ENCODE results near the gene DNAJC11.
"Not testable (repeated sequence)": the region's sequence is repeated elsewhere in the genome, so short reads cannot be mapped to it uniquely, and the experiment has no call there.

DNAJC11 gene

DNA sequence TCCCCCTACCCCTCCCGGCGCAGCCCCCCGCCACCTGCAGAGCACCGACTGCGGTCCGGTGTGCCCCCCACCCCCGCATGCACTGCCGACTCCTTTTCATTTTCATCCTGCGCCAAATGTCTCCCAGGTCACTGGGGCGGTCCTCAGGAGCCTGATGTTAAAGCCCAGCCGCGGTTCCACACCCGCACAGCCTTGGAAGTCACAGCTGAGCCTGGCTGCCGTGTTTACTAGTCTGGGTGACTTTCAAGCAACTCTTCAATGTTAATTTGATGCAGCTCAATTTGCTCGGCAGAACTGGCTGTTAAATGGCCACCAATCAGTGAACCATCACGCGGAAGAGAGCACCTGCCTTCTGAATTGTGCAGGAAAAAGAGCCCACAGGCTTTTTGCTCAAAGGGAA is 49.7 kb downstream of the DNAJC11 start:
- no peak for DNase-seq

DNA sequence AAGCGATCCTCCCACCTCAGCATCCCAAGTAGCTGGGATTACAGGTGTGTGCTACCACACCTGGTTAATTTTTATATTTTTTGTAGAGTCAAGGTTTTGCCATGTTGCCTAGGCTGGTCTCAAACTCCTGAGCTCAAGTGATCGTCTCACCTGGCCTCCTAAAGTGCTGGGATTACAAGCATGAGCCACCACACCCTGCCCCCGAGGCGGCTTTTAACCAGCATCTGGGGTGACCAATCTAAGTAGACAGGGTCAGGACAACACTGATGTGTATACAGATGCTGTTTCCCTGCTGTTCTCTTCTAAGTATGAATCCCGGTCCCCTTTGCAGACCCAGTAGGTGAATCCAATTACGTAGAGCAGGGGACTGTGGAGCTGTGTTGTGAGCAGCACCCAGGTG is 53.1 kb downstream of the DNAJC11 start:
- DNase-seq = no peak

DNA sequence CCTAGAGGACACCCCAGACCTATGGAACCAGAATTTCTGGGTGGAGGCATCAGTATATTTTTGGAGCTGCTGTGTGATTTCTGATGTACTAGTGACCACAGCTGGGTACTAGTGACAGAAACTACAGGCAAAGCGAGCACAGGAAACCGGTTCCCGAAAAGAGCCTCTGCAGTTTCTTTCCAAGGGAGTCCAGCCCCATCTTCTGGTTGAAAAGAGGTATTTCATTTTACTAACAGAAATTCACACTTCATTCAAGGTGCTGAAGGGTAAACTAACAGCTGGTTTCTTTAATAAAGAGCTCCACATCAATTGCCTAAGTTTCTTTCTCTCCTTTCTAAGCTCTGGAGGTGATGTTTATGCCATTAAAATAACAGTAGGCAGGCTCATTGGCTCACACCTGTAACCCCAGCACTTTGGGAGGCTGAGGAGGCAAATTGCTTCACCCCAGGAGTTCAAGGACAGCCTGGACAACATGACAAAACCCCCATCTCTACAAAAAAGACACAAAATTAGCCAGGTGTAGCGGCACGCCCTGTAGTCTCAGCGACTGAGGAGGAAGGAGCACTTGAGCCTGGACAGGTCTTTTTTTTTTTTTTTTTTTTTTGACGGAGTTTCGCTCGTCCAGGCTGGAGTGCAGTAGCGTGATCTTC is 55.0 kb downstream of the DNAJC11 start:
- DNase-seq = no peak

DNA sequence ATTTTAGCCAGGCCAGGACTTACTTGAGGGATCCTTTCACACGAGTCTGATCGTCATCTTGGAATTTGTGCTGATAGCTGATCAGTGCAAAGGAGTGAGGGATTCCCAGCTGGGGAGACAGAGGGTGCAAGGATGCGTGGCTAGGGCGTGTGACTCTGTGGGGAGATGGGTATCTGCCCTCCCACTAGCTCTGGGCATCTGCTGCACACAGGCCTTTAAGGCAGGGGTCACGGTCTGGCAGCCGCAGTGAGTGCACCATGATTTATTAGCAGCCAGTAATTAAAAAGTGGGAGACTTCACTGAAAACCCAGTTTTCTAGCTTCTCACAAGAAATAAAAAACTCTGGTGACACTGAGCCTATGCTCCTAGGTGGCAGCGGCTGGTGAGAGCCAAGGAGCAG is 56.6 kb downstream of the DNAJC11 start:
- DNase-seq = no peak

GRCh38 chr1:6640867-6641266 is 60.7 kb downstream of the DNAJC11 start:
- not testable (repeated sequence) for DNase-seq

GRCh38 chr1:6638226-6638625 is 63.4 kb downstream of the DNAJC11 start:
- no peak for DNase-seq

GRCh38 chr1:6637770-6638169 is 63.8 kb downstream of the DNAJC11 start:
- no peak for DNase-seq

GRCh38 chr1:6636778-6637177 is 64.8 kb downstream of the DNAJC11 start:
- DNase-seq = not testable (repeated sequence)

DNA sequence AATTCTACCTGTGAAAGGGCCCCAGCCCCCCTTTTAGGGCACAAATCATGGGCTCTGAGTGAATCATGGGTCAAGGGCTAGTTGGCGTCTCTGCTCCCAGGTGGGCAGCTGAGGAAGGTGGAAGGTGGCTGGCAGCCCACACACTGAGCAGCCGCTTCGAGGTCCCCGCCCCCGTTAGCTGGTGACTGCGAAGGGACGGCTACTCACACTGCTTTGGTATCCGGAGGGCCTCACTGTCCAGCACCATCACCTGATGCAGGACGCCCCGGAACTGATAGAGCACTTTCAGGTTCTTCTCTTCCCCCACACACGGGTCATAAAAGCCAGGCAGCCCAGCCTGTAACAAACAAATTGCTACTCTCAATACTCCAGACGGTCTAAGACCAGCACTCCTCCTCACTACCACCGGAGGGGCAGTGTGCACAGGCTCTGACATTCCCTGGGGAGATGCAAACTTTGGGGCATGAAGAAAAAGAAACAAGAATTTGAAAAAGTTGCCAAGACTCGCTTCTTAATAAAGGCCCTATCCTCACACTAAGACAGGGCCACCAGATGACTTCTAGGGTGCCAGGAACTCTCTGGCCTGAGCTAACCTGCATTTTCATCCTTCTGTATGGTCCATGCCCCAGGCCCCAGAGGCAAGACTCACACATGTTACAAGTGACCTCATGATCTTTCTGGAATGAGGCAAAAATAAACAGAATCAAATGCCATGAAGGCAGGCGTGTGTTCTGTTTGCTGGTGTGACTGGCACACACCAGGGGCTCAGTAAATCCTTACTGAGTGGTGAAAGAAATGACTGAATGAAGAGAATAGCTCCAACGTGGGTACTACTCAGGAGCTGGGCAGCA is 65.5 kb downstream of the DNAJC11 start:
- no peak for DNase-seq

DNA sequence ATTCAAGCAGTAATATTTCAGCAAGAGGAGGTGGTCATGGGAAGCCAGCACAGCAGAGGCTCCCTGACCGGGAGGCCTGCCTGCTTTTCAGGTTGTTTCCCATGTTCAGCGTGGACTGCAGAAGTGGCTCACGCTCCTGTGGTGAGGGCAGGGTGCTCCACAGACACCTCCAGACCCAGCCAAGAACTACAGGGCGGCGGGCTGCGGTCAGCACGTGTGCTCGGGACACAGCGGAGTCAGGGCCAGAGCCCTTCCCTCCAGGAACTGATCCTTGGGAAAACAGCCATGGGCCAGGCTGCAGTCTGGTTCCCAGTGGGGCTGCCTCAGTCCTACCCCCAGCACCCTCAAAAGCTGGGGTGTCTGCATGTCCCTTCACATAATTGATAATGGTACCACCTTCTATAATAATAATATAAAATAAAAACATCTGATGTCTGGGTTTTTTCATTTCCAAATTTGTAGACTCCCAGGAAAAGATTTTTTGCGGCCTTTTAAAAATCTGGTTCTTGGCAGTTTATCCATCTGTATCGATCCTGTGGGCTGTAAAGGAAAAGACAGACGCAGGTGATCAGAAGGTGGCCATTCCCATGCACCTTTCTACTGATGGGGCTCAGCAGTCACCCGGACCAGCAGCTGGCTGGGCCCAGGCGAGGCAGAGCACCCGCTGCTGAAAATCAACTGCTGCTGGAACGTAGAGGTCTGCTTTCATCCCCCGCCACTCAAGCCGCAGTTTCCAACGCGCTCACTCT is 66.3 kb downstream of the DNAJC11 start:
- DNase-seq = no peak

GRCh38 chr1:6634371-6635052 is 67.1 kb downstream of the DNAJC11 start:
- peak; percentile 48 to 64 for DNase-seq

DNA sequence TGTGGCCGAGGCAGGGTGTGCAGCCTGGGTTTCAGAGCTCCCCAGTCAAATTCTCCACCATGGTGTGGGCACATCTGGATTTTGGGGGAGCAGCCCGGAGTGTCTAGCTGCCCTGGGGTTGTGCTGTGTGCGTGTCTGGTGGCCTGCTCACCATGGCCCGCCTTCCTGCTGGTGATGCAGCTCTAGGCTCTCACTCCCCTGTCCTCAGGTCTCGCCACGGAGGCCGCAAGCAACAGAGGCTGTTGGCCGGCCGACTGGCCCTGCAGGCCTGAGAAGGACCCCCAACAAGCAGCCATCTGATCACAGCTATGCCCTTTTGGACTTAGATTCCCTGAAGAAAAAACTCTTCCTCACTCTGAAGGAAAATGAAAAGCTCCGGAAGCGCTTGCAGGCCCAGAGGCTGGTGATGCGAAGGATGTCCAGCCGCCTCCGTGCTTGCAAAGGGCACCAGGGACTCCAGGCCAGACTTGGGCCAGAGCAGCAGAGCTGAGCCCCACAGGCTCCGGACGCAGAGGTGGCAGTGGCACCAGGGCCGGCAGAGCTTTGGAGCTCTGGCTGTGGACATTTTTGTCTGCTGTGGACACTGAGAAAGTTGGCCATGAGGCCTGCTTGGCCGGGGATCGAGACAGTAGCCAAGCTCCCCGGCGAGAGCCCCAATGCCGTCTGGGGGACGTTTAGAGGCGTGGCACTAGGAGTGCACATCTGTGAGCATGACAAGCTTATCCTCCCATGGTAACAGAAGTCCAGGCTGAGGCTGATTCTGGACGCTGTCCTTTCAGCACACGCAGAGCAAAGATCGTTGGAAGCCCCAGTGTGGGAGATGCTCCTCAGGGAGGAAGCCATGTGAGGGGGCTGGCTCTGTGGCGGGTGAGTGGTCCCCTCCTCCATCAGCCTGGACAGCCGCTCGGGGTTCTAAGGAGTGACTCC is 68.8 kb downstream of the DNAJC11 start:
- DNase-seq = no peak

DNA sequence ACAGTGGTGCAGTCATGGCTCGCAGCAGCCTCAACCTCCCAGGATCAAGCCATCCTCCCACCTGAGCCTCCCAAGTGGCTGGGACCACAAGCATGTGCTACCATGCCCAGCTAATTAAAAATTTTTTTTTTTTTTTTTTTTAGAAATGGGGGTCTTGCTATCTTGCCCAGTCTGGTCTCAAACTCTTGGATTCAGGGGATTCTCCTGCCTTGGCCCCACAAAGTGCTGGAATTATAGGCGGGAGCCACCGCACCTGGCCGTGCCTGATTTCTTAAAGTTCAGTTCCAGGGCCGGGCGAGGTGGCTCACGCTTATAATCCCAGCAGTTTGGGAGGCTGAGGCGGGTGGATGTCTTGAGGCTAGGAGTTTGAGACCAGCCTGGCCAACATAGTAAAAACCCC is 70.6 kb downstream of the DNAJC11 start:
- DNase-seq = no peak

- DNase-seq = no peak
Measured at GRCh38 chr1:6630027-6630426, 71.6 kb downstream of the DNAJC11 start.

- DNase-seq = no peak
Measured at GRCh38 chr1:6628971-6629479, 72.6 kb downstream of the DNAJC11 start.

DNA sequence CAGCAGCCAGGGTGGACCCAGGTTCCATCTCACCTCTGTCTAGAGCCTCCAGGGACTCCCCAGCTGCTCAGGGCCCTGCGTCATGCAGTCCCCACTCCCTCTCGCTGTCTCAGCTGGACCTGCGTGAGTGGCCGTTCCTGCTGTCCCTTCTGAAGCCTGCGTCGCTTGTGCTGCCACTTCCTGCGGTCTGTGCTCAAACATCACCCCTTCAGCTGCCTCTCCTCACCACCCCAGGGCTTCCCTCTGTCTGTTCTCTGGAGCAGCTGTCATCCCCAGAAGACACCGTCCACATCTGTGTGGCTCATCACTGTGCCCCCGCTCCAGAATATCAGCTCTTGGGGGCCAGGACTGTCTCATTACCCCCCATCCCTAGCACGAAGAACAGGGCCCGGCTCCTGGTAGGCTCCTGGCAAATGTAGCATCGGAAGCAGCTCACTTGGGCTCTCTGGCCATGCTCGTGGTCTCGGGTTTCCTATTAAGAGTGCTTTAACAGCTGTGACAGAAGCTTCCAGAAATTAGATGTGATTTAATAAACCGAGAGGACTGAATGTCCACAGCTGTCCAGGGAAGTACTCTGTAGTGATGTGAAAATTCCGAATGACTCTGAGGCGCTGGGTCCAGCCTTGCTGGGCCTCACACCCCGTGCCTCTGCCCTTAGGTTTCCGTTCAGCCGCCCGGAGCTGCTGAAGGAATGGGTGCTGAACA is 73.6 kb downstream of the DNAJC11 start:
- DNase-seq = no peak

- DNase-seq = no peak
Measured at GRCh38 chr1:6627031-6627430, 74.6 kb downstream of the DNAJC11 start.

DNA sequence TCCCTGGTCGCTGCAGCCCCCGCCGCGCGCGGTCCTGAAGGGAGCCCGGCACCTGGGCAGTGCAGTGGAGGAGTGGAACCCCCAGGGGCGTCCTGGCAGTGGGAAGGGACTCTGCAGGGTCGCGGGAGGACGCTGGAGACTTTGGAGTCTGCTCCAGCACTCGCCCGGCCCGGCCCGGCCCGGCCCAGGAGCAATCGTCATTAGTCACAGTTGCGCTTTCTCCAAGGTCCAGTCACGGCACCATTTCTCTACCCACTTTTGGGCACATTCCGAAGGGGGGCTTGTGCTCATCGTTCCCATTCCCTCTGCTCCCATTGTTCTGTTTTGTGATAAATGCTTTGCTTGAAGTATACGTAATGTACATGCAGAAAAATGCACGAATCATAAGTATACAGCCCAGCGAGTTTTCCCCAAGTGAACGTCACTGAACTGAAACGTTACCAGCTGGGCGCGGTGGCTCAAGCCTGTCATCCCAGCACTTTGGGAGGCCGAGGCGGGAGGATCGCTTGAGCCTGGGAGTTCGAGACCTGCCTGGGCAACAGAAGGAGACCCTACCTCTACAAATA is 75.9 kb downstream of the DNAJC11 start:
- DNase-seq = peak; percentile 27 to 42

- DNase-seq = peak; percentile 90
Measured at GRCh38 chr1:6624710-6625583, 76.7 kb downstream of the DNAJC11 start, which contains the start of gene THAP3. TSS of gene THAP3 (plus strand) at chr1:6624868. CDS start at chr1:6625219, 351 bp downstream.

Data from activated CD4-positive, alpha-beta T cell treated with anti-CD3 and anti-CD28 coated beads, Interleukin-2, amount 50 U/mL, for 48 hours (primary cell).